ENCODE measurements around the gene OR2T34.
"Not testable (repeated sequence)": the region's sequence is repeated elsewhere in the genome, so short reads cannot be mapped to it uniquely, and the experiment has no call there.

OR2T34 gene

DNA sequence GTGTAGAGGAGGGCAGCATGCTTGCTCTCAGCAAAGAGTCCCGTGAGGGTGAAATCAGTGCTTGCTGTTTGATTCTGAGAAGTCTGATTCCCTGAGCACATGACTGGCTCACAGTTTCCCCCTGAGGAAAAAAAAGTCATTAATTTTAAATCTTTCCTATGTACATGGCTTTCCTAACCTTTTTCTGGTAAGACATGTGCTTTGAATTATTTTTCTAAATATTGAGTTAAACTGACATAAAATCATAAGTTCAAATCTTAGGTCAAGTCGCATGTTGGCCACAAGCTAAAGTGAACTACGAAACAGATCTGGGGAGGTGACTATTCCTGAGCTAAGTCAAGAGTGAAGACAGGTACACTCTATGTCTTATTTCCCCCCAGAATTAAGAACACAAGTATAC is at the start of gene OR2T34:
Gene OR2T34, minus strand, starts transcription at position 101 of the 400 bp plus-strand sequence. Its CDS starts 0 bp downstream, at position 101.
- intact Hi-C loops (cut with DNase I); DNase-seq: not testable (repeated sequence)

DNA sequence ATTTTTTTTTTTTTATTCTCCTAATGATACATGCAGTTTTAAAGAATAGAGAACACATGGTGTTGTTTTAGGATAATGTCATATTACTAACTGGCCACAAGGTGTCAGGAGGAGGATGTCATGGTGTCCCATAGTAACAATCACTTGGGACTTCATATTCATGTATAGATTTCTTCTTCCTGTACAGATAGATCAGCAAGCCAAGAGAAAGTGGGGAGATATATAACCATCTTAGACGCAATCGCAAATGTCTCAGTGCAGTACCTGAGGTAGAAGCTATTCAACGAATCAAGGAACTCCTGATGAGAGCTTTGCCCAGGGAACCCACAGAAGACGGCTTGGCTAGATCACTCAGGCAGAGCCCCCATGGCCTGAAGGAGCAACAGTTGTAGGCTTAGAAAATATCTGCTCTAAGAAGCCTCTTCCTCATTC is 48.0 kb upstream of the OR2T34 start:
- intact Hi-C loops (cut with DNase I), result loop anchor here (5.0 kb wide), 1 partner anchor 185 kb away; no protein-coding TSS in a partner anchor
- DNase-seq, result peak in 1 of 42 donors; percentile 18

- no peak for DNase-seq
- intact Hi-C loops (cut with DNase I), result loop anchor here (5.0 kb wide), 1 partner anchor 186 kb away; no protein-coding TSS in a partner anchor
Observed at GRCh38 chr1:248621770-248622169, 47.2 kb upstream of the OR2T34 start.

DNA sequence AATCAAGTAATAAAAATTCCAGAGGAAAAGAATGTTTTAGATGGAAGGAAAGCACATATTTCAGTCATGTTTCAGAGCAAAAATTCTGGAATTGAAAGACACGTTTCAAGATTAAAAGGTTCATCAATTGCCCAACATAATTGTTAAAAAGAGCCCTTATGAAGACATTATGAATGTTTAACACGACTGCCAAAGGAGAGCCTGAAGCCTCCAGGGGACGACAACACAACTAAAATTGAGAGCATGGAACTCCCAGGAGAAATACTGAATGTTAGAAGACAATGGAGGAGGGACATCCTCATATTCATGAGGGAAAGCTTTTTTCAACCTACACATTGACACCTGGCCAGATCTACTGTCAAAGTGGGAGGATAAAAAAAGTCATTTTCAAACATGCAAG is 44.3 kb upstream of the OR2T34 start:
- intact Hi-C loops (cut with DNase I), result no loop called here
- peak in 40 of 42 donors; percentile 25 to 85 (median 62) for DNase-seq

GRCh38 chr1:248618119-248618518 is 43.6 kb upstream of the OR2T34 start:
- peak in 16 of 42 donors; percentile 3 to 64 (median 24) for DNase-seq
- intact Hi-C loops (cut with DNase I), result no loop called here

DNA sequence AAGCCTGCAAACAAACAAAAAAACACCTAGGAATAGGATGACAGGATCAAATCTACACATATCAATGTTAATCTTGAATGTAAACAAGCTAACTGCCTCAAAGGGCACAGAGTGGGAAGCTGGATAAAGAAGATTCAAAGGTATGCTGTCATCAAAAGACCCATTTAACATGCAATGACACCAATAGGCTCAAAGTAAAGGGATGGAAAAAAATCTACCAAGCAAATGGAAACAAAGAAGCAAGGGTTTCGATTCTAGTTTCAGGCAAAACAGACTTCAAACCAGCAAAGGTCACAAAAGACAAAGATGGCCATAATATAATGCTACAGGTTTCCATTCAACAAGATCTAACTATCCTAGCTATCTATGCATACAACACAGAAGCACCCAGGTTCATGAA is 39.2 kb upstream of the OR2T34 start:
- intact Hi-C loops (cut with DNase I), result no loop called here
- DNase-seq, result no peak

GRCh38 chr1:248611883-248612414 is 37.4 kb upstream of the OR2T34 start:
- DNase-seq, result no peak
- intact Hi-C loops (cut with DNase I), result no loop called here

DNA sequence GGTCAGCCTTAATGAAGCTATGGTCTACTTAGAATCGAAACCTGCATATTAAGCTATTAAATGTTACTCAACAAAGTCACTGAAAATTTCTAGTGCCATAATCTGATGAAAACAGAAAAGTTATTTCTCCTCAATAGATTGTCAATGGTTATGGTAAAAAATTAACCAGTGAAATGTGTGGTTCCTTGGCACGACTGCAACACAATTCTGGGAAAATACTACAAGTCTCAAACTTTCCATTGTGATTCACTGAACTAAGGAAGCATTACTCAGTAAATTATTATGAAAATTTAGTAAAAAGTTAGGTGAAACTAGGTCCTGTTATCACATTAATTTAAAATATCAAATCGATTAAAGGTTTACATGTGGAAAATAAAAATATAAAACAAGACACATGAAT is 35.7 kb upstream of the OR2T34 start:
- intact Hi-C loops (cut with DNase I), result no loop called here
- no peak for DNase-seq

GRCh38 chr1:248599396-248599795 is 24.8 kb upstream of the OR2T34 start:
- no peak for DNase-seq
- intact Hi-C loops (cut with DNase I), result no loop called here

DNA sequence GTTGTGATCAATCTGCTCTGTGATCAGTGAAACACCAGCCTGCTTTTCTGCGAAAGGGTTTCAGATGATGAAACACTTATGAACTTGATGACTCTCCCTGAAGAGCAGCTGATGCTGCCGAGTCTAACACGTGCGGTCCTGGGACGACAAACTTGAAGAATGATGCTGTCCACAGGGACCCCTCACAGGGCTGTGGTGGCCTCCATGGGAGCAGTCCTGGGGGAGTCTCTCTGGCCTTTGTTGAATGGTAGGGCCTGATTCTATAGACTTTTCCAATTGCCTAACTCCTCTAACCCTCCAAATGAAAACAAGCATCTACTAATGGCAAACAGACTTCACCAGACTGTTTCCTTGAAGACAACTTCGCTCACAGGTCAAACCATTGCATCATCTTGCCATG is 23.0 kb upstream of the OR2T34 start, which contains the start of gene OR2T10:
Gene OR2T10, minus strand, starts transcription at position 112 of the 400 bp plus-strand sequence. CDS start 3,932 bp downstream, outside the sequence.
- intact Hi-C loops (cut with DNase I), result no loop called here
- no peak for DNase-seq

DNA sequence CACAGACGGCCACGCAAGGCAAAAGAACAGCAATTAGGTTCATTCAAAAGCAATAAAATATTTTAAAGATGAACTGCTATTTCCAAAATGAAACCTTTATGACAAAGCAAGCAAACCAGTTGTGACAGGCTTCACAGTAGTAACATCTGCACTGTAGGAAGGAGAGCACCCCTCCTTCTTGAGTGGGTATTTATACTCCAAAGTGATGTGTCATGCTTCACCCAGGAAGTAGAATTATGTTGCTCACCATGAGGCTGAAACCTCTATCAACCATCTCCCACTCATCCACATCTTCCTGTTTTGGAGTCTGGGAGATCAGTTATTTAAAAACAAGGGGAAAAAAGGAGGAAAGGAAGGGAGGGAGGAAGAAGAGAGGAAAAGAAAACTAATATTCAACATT is 22.1 kb upstream of the OR2T34 start:
- no peak for DNase-seq
- intact Hi-C loops (cut with DNase I), result no loop called here

- no peak for DNase-seq
- intact Hi-C loops (cut with DNase I), result no loop called here
Observed at GRCh38 chr1:248593226-248593625, 18.7 kb upstream of the OR2T34 start.

GRCh38 chr1:248592655-248593054 is 18.1 kb upstream of the OR2T34 start:
- DNase-seq, result no peak
- intact Hi-C loops (cut with DNase I), result no loop called here

DNA sequence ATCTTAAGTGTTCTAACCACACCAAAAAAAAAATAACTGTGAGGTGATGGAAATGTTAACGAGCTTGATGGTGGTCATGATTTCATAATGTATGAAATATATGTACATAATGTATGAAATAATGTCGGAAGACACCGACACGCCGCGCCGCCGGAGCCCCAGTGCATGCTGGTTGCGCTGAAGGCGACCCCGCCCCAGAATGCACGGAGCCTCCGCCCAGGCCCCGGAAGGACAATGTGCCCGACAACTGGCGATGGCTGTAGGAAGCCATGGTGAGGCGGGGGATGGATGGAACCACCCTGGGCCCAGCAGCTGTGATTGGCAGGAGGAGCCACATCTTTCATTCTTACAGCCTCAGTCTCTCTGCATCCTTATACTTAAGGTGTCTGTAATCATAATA is 15.5 kb upstream of the OR2T34 start:
- peak in 1 of 42 donors; percentile 6 for DNase-seq
- intact Hi-C loops (cut with DNase I), result no loop called here

DNA sequence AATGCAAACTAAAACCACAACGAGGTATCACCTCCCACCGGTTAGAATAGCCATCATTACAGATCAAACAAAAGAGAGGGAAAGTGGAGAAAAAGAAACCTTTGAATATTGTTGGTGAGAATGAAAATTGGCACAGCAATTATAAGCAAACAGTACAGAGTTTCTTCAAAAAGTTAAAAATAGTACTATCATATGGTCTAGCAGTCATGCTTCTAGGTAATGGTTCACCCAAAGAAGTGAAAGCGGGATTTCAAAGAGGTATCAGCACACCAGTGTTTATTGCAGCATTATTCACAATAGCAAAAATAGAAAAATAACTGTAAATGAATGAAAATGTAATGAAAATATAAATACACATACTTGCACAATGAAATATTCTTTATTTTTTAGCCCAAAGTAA is 14.8 kb upstream of the OR2T34 start:
- intact Hi-C loops (cut with DNase I), result no loop called here

DNA sequence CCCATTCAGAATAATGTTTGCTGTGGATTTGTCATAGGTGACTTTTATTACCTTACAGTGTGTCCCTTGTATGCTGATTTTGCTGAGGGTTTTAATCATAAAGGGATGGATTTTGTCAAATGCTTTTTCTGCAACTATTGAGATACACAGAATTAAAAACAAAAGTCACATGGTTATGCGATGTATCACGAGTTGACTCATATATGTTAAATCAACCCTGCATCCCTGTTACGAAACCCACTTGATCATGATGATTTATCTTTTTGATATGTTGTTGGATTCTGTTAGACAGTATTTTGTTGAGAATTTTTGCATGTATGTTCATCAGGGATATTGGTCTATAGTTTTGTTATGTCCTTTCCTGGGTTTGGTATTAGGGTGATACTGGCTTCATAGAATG is 10.7 kb upstream of the OR2T34 start:
- DNase-seq, result no peak
- intact Hi-C loops (cut with DNase I), result no loop called here

More for the DNA sequence above, 14.8 kb upstream of the OR2T34 start:
- DNase-seq, result no peak

DNA sequence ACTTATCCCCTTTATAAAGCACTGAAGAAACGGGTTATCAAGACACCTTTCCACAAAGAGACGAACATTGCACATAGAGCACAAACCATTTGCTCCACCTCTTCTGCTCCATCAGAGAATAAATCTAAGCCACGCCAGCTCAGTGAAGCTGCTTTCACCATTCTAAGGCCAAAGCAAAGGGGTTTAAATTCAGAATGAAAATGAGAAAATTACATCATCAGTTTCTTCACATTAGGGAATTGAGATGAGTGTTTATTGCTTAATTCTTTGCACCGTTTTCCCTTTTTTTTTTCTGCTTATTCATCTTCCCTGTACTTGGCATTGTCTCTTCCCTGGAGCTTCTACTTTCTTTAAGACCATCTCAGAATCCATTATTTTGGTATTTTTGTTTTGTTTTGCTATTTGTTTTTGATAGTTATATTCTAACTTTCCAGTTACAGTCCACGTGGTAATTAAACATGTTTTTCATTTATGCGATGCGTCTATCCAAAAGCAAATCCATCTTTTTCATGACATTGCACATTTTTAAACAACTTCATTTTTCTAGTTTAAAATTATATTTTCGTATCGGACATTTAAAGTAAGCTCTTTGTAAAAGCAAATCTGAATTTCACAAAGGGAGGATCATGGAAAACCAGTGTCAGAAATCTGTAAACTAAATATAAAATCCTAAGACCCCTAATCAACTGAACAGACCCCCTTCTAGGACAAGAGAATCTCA is 1.9 kb upstream of the OR2T34 start:
- DNase-seq, result no peak
- intact Hi-C loops (cut with DNase I), result no loop called here

DNA sequence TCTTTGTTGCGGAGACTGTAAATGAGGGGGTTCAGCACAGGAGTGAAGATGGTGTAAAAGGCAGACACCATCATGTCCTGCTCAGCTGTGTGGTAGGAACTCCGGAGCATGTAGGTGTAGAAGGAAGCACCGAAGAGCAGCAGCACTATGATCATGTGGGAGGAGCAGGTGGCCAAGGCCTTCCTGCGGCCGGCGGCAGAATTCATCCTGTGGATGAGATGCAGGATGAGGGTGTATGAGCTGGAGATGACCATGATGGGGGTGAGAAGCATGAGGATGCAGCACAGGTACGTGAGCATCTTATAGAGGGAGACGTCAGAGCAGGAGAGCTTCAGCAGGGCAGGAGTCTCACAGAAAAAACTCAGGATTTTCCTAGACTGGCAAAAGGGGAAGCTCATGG is 701 bp downstream of the OR2T34 start:
- DNase-seq; intact Hi-C loops (cut with DNase I): not testable (repeated sequence)

GRCh38 chr1:248572049-248572448 is 2.5 kb downstream of the OR2T34 start:
- DNase-seq; intact Hi-C loops (cut with DNase I): not testable (repeated sequence)

- intact Hi-C loops (cut with DNase I); DNase-seq: not testable (repeated sequence)
Observed at GRCh38 chr1:248570811-248571210, 3.7 kb downstream of the OR2T34 start.

DNA sequence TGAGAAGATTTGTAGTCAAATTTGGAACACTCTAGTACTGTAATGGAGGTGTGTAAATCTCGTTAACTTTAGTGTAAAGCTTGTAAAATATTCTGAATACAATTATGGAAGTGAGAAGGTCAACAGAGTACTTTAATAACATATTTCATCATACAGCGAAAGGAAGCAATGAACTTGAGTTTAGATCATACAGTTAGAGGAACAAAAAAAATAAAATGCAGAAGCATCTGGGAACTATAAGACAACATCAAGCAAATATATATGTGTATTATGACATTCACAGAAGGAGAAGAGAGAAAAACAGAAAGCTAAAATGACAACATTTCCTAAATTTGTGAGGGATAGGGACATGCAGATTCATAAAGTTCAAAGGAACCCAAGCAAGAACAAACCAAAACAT is 5.5 kb downstream of the OR2T34 start:
- DNase-seq; intact Hi-C loops (cut with DNase I): not testable (repeated sequence)
